Measurements from ENCODE around the gene CMTM8. TPM values are rescaled to one million over a fixed set of nuclear protein-coding genes. Genes with fewer than 3 reads are reported as not detected.

CMTM8 gene
- total and polyA plus RNA-seq, 2 donors (not counting 1 experiment from before 2014, with no cell fraction given), result under 0.01 to 0.50 TPM

GRCh38 chr3:32325201-32325600, 86.7 kb downstream of the CMTM8 start:
- H3K4me2 ChIP-seq (ENCODE audit: extremely low read depth, insufficient read depth, low read length), result no peak overlapping the region
- H3K4me3 ChIP-seq (replicated peaks in 1 of 4; ENCODE audit: control extremely low read depth in 1 of 4, insufficient read depth in 1 of 4, low read depth in 3 of 4, low read length in 4 of 4), result no peak overlapping the region
- H3K79me2 ChIP-seq (ENCODE audit: control insufficient read depth, insufficient read depth, low read length), result no peaks in the 10 kb centered on the region
- H3K27ac ChIP-seq (ENCODE audit: insufficient read depth, low read length), result no peak overlapping the region
- H3K36me3 ChIP-seq (ENCODE audit: control insufficient read depth, insufficient read depth, low read length), result no peaks in the 10 kb centered on the region
- DNase-seq (ENCODE audit: low read depth in 2 of 2), result no peak
- H3K4me1 ChIP-seq (ENCODE audit: control insufficient read depth, extremely low read depth, insufficient read depth, low read length), result no peaks in the 10 kb centered on the region
- TF ChIP-seq CTCF (conservative IDR thresholded peaks at IDR 0.05 in 1 of 2, IDR thresholded peaks at IDR 0.05 in 1 of 2; ENCODE audit: low read depth in 1 of 2, low read length in 2 of 2), result no peak
- TF ChIP-seq EZH2 (IDR thresholded peaks at IDR 0.05; ENCODE audit: low read length, missing control alignments), result no peak
- no peak overlapping the region for H2AFZ ChIP-seq (ENCODE audit: low read length)
- no peaks in the 10 kb centered on the region for H4K20me1 ChIP-seq (ENCODE audit: control insufficient read depth, extremely low read depth, insufficient read depth, low read length)
- peaks cover 3% of the 10 kb centered on the region for H3K27me3 ChIP-seq (ENCODE audit: control insufficient read depth, insufficient read depth, low read length)
- no peaks in the 10 kb centered on the region for H3K9me3 ChIP-seq (ENCODE audit: control insufficient read depth, insufficient read depth, low read depth, low read length)
- no peak overlapping the region for H3K9ac ChIP-seq (ENCODE audit: insufficient read depth, low read length)

- TF ChIP-seq EZH2 (IDR thresholded peaks at IDR 0.05; ENCODE audit: low read length, missing control alignments), result no peak
- TF ChIP-seq CTCF (conservative IDR thresholded peaks at IDR 0.05 in 1 of 2, IDR thresholded peaks at IDR 0.05 in 1 of 2; ENCODE audit: low read depth in 1 of 2, low read length in 2 of 2), result no peak
- Histone ChIP-seq H3K27me3 (ENCODE audit: control insufficient read depth, insufficient read depth, low read length) (peaks cover 3% of the 10 kb centered on the region), H3K4me1 (ENCODE audit: control insufficient read depth, extremely low read depth, insufficient read depth, low read length) (no peaks in the 10 kb centered on the region), H3K4me2 (ENCODE audit: extremely low read depth, insufficient read depth, low read length) (no peak overlapping the region), H4K20me1 (ENCODE audit: control insufficient read depth, extremely low read depth, insufficient read depth, low read length) (no peaks in the 10 kb centered on the region), H3K9me3 (ENCODE audit: control insufficient read depth, insufficient read depth, low read depth, low read length) (no peaks in the 10 kb centered on the region), H3K36me3 (ENCODE audit: control insufficient read depth, insufficient read depth, low read length) (no peaks in the 10 kb centered on the region), H2AFZ (ENCODE audit: low read length) (no peak overlapping the region), H3K9ac (ENCODE audit: insufficient read depth, low read length) (no peak overlapping the region), H3K79me2 (ENCODE audit: control insufficient read depth, insufficient read depth, low read length) (no peaks in the 10 kb centered on the region), H3K27ac (ENCODE audit: insufficient read depth, low read length) (no peak overlapping the region), H3K4me3 (replicated peaks in 1 of 4; ENCODE audit: control extremely low read depth in 1 of 4, insufficient read depth in 1 of 4, low read depth in 3 of 4, low read length in 4 of 4) (no peak overlapping the region)
- DNase-seq (ENCODE audit: low read depth in 2 of 2), result peak; percentile 22 to 25
Measured at GRCh38 chr3:32325927-32326326, 87.4 kb downstream of the CMTM8 start.

DNA sequence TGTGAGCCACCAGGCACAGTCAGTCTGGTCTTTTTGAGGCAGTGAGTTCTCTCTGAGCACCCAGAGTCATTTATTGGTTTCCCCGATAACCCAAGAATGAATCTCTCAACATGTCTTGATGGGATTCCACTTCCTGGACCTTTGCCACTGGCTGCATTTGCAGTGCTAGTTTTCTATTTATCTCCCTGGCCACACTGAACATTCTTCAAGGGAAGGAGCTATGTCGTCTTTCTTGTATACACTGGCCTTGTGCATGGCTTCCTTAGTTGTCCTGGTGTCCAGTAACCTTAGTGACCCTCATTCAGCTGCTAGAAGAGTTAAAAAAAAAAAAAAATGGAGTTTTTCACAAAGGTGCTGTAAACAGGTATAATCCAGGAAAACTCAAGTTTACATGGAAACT, 88.3 kb downstream of the CMTM8 start:
- no peak overlapping the region for H3K4me3 ChIP-seq (replicated peaks in 1 of 4; ENCODE audit: control extremely low read depth in 1 of 4, insufficient read depth in 1 of 4, low read depth in 3 of 4, low read length in 4 of 4)
- H2AFZ ChIP-seq (ENCODE audit: low read length), result no peak overlapping the region
- no peak for DNase-seq (ENCODE audit: low read depth in 2 of 2)
- H4K20me1 ChIP-seq (ENCODE audit: control insufficient read depth, extremely low read depth, insufficient read depth, low read length), result no peaks in the 10 kb centered on the region
- peaks cover 3% of the 10 kb centered on the region for H3K27me3 ChIP-seq (ENCODE audit: control insufficient read depth, insufficient read depth, low read length)
- no peaks in the 10 kb centered on the region for H3K79me2 ChIP-seq (ENCODE audit: control insufficient read depth, insufficient read depth, low read length)
- no peak overlapping the region for H3K4me2 ChIP-seq (ENCODE audit: extremely low read depth, insufficient read depth, low read length)
- H3K9me3 ChIP-seq (ENCODE audit: control insufficient read depth, insufficient read depth, low read depth, low read length), result no peaks in the 10 kb centered on the region
- no peak overlapping the region for H3K9ac ChIP-seq (ENCODE audit: insufficient read depth, low read length)
- H3K4me1 ChIP-seq (ENCODE audit: control insufficient read depth, extremely low read depth, insufficient read depth, low read length), result no peaks in the 10 kb centered on the region
- H3K27ac ChIP-seq (ENCODE audit: insufficient read depth, low read length), result no peak overlapping the region
- no peaks in the 10 kb centered on the region for H3K36me3 ChIP-seq (ENCODE audit: control insufficient read depth, insufficient read depth, low read length)
- TF ChIP-seq EZH2 (IDR thresholded peaks at IDR 0.05; ENCODE audit: low read length, missing control alignments) (no peak), CTCF (conservative IDR thresholded peaks at IDR 0.05 in 1 of 2, IDR thresholded peaks at IDR 0.05 in 1 of 2; ENCODE audit: low read depth in 1 of 2, low read length in 2 of 2) (no peak)

Data from fibroblast of lung (primary cell).